Sigmoid colon (tissue), 4 donors: Measurements from ENCODE around the gene FGF5.

Experiments used
- CTCF ChIP-seq, 4 experiments: fragments of 450-650 bp in 3 of 4; fragments of 200-600 bp in 1 of 4; IDR thresholded peaks; one replicate each; pipeline ENCODE4 v1.5.1; 2016 to 2019; ENCODE audit warnings: antibody characterized with exemption in 4 of 4, mild to moderate bottlenecking in 3 of 4, moderate library complexity in 2 of 4
- EP300 ChIP-seq, 4 donors: sonication (generic); formaldehyde crosslinking; IDR thresholded peaks; one replicate each; pipeline ENCODE4 v1.6.1; 2017; ENCODE audit warnings: antibody characterized with exemption in 4 of 4

DNA sequence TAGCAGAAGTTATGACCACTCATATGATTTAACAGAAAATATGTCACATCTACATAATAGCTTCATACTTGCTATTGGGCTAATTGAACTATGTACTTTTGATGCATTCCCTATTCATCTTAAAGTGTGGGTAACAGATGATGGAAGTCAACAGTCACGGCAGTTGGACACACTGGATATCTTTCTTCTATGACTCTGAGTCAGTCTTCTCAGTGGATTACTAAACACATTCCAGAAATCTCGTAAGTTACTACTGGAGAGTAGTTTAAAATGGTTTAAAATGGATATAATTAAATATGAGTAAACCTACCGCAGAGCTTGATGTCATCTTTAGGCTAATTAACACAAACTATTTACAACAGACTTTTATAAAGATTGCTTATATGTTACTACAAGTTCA, 39.0 kb downstream of the FGF5 start:
- no peak for TF ChIP-seq CTCF (IDR thresholded peaks at IDR 0.05)
- TF ChIP-seq EP300 (IDR thresholded peaks at IDR 0.05), result no peak
